PFSK-1 (cell line): ENCODE data around the gene HRK.

Source experiments
- FOXP2 ChIP-seq: optimal IDR thresholded peaks from 2 replicates; pipeline ENCODE3; 2011; ENCODE audit warnings: borderline replicate concordance, control low read depth, inconsistent platforms; ENCODE audit not compliant: insufficient read depth; ENCODE audit errors: extremely low read length, extremely low read depth
- POLR2AphosphoS5 ChIP-seq: IDR thresholded peaks from 2 replicates; pipeline ENCODE4 v1.6.1; 2012; ENCODE audit warnings: low read depth, mild to moderate bottlenecking, control low read depth, low read length, moderate library complexity
- REST ChIP-seq, 2 experiments: IDR thresholded peaks; 2 replicates each; pipeline versions ENCODE4 v1.6.1 to v1.8.0; 2011 to 2012; ENCODE audit warnings: low read depth in 2 of 2, low read length in 2 of 2, control low read depth in 1 of 2, inconsistent platforms in 1 of 2, mild to moderate bottlenecking in 1 of 2, moderate library complexity in 1 of 2; ENCODE audit not compliant: insufficient read depth in 1 of 2
- SIN3A ChIP-seq: IDR thresholded peaks from 2 replicates; pipeline ENCODE4 v1.6.1; 2012; ENCODE audit warnings: mild to moderate bottlenecking, low read length, moderate library complexity, borderline replicate concordance; ENCODE audit not compliant: insufficient read depth
- TAF1 ChIP-seq: IDR thresholded peaks from 2 replicates; pipeline ENCODE4 v1.6.1; 2012; ENCODE audit warnings: low read length, control low read depth, borderline replicate concordance; ENCODE audit not compliant: insufficient read depth

Gene HRK

GRCh38 chr12:116924558-116925453, 43.6 kb upstream of the HRK start:
- TF ChIP-seq SIN3A (no peak), REST (IDR thresholded peaks at IDR 0.05; ENCODE audit: insufficient read depth in 1 of 2, low read depth in 2 of 2, low read length in 2 of 2) (no peak), TAF1 (no peak), FOXP2 (no peak)

GRCh38 chr12:116922194-116922897, 41.1 kb upstream of the HRK start:
- no peak for TF ChIP-seq FOXP2
- no peak for TF ChIP-seq REST (IDR thresholded peaks at IDR 0.05; ENCODE audit: insufficient read depth in 1 of 2, low read depth in 2 of 2, low read length in 2 of 2)
- no peak for TF ChIP-seq SIN3A
- TF ChIP-seq POLR2AphosphoS5 = no peak
- TF ChIP-seq TAF1 = no peak

DNA sequence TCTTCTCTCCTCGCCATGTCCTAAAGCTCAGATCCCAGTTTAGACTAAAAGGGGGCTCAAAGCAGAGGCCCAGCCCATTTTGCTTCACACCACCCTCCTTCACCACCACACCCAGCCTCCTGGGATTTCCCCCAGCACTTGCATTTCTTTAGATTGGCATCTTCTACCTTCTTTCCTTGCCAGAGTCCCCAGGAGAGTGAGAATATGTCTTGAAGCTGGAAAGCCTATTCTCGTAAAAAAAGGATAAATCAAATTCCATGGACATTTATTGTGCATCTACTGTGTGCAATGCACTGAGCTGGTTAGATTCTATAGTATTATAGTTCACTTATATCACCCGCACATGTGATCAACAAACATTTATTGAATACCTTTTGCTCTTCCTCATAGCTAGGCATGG, 39.7 kb upstream of the HRK start:
- TF ChIP-seq FOXP2 (no peak), SIN3A (no peak), TAF1 (no peak), REST (IDR thresholded peaks at IDR 0.05; ENCODE audit: insufficient read depth in 1 of 2, low read depth in 2 of 2, low read length in 2 of 2) (no peak), POLR2AphosphoS5 (no peak)

DNA sequence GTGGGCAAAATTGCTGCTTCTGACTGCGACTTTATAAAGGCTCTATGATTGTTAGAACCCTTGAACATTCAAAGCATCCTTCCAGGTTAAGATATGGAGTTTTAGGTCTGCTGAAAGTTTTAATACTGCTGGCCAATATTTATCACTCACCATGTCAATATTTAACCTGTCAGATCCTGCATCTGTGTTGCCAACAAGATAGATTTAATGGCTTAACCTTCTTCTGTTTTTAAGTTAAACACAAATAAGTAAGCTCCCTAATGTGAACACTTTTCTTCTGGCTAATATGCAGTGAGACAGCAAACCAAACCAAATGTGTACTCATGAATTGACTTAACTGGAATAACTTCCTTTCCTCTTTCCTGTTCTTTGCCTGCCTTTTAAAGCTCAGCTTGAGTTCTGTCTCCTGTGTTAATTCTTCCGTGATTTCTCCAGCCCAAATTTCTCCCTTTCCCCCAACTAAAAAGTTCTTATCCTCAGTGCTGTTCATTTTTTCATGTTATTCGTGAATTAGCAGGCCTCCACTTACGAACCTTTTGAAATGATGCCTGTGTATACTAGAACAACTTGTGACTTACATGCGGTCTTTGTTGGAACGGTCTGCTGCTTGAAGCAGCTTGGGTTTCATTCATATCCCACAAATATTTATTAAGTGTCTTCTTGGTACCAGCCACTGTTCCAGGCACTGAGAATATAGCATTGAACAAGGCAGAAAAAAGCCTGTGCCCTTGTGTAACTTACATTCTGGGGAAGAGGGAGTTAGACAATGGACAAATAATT, 38.7 kb upstream of the HRK start:
- TF ChIP-seq SIN3A (no peak), FOXP2 (no peak), TAF1 (no peak), REST (IDR thresholded peaks at IDR 0.05; ENCODE audit: insufficient read depth in 1 of 2, low read depth in 2 of 2, low read length in 2 of 2) (no peak), POLR2AphosphoS5 (no peak)
